Caco-2 (cell line): Measurements from ENCODE around the gene USP32. TPM values are rescaled to one million over a fixed set of nuclear protein-coding genes. Genes with fewer than 3 reads are reported as not detected.

Experiments used
- BruUV-seq: library from RNA; stranded (reverse); fragments of 400-500 nt; replicated peaks from 2 replicates; lab custom pipeline; 2021; lab: Mats Ljungman, UMichigan
- CTCF ChIA-PET: fragments of 300-600 bp; sonication (Branson Sonifier 250); formaldehyde crosslinking; loops from one replicate; lab custom pipeline; 2022; ENCODE audit warnings: antibody characterized with exemption; lab: Charles Lee
- POLR2A ChIA-PET: fragments of 300-600 bp; sonication (Branson Sonifier 250); formaldehyde crosslinking; loops from one replicate; lab custom pipeline; 2022; ENCODE audit warnings: antibody characterized with exemption; lab: Charles Lee
- DNase-seq, 2 experiments: peaks; one replicate each; pipeline versions ENCODE4 v3.0.0 to v3.0.0-alpha.2; 2020 to 2022
- H3K27me3 ChIP-seq: replicated peaks from 2 replicates; pipeline ENCODE4 v1.6.0; 2011; ENCODE audit warnings: low read length; ENCODE audit not compliant: control insufficient read depth, insufficient read depth
- H3K36me3 ChIP-seq: 2 replicates; pipeline ENCODE4 v1.5.1; 2011; ENCODE audit warnings: low read length; ENCODE audit not compliant: control insufficient read depth, insufficient read depth
- H3K4me1 ChIP-seq: fragments of 250-450 bp; sonication (Bioruptor Pico); 2 replicates; pipeline ENCODE4 v1.5.1; 2020; ENCODE audit warnings: mild to moderate bottlenecking
- H3K4me3 ChIP-seq: 2 replicates; pipeline ENCODE4 v1.5.1; 2011; ENCODE audit warnings: low read depth, mild to moderate bottlenecking, control low read depth, low read length
- H3K9me3 ChIP-seq: fragments of 250-450 bp; sonication (Bioruptor Pico); 2 replicates; pipeline ENCODE4 v1.5.1; 2020; ENCODE audit warnings: mild to moderate bottlenecking, moderate library complexity
- H3K27ac Mint-ChIP-seq: one replicate; pipeline ENCODE4 v1.8.0; 2022; ENCODE audit warnings: mixed read lengths; ENCODE audit not compliant: unreplicated experiment
- H3K27me3 Mint-ChIP-seq: one replicate; pipeline ENCODE4 v1.8.0; 2022; ENCODE audit warnings: mixed read lengths; ENCODE audit not compliant: insufficient read depth, unreplicated experiment
- H3K36me3 Mint-ChIP-seq: one replicate; pipeline ENCODE4 v1.8.0; 2022; ENCODE audit warnings: mild to moderate bottlenecking, mixed read lengths; ENCODE audit not compliant: insufficient read depth, unreplicated experiment
- H3K4me1 Mint-ChIP-seq: one replicate; pipeline ENCODE4 v1.8.0; 2022; ENCODE audit warnings: low read depth, mixed read lengths; ENCODE audit not compliant: unreplicated experiment
- H3K4me3 Mint-ChIP-seq: one replicate; pipeline ENCODE4 v1.8.0; 2022; ENCODE audit warnings: mild to moderate bottlenecking, moderate library complexity, mixed read lengths; ENCODE audit not compliant: unreplicated experiment
- H3K9me3 Mint-ChIP-seq: one replicate; pipeline ENCODE4 v1.8.0; 2022; ENCODE audit warnings: mixed read lengths; ENCODE audit not compliant: unreplicated experiment
- intact Hi-C: fragments of 100-400 bp; cut with micrococcal nuclease; formaldehyde crosslinking; loops from one replicate; pipeline ENCODE4 v1.10.0; 2022; ENCODE audit not compliant: unreplicated experiment
- total RNA-seq: library from RNA; stranded (reverse); gene quantifications from 2 replicates; pipeline ENCODE4 v1.2.3, GENCODE V29; 2022
- TF ChIP-seq, protein P1 (sequence below), 2 experiments: fragments of 200-600 bp in 1 of 2; IDR thresholded peaks; 1 replicate in 1 of 2; 2 replicates in 1 of 2; pipeline versions ENCODE4 v1.5.1 to v1.8.0; 2011 to 2022; ENCODE audit warnings: antibody characterized with exemption in 1 of 2, control low read depth in 1 of 2, inconsistent platforms in 1 of 2, low read depth in 1 of 2, low read length in 1 of 2, mild to moderate bottlenecking in 1 of 2, moderate library complexity in 1 of 2; ENCODE audit not compliant: insufficient read depth in 1 of 2, severe bottlenecking in 1 of 2, unreplicated experiment in 1 of 2

USP32 gene
- total RNA-seq, 1 experiment from 2014 or later = 53.3 TPM

DNA sequence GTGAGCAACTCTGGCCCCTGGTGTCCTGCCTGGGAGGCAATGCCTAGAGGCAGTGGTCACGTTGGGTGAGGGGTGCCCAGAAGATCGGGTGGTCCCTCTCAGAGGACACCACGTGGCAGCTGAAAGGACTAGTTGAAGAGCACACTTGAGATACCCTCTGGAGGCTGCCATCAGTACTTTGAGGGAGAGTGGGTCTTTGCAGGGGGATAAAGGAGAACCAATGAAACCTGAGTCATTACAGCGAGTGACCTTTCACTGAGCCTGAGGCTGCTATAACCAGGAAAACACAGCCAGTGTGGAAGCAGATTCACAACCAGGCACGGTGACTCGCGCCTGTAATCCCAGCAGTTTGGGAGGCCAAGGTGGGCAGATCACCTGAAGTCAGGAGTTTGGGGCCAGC lies 223.3 kb downstream of the USP32 start:
- TF ChIP-seq, protein P1, sequence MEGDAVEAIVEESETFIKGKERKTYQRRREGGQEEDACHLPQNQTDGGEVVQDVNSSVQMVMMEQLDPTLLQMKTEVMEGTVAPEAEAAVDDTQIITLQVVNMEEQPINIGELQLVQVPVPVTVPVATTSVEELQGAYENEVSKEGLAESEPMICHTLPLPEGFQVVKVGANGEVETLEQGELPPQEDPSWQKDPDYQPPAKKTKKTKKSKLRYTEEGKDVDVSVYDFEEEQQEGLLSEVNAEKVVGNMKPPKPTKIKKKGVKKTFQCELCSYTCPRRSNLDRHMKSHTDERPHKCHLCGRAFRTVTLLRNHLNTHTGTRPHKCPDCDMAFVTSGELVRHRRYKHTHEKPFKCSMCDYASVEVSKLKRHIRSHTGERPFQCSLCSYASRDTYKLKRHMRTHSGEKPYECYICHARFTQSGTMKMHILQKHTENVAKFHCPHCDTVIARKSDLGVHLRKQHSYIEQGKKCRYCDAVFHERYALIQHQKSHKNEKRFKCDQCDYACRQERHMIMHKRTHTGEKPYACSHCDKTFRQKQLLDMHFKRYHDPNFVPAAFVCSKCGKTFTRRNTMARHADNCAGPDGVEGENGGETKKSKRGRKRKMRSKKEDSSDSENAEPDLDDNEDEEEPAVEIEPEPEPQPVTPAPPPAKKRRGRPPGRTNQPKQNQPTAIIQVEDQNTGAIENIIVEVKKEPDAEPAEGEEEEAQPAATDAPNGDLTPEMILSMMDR (IDR thresholded peaks at IDR 0.05; ENCODE audit: insufficient read depth in 1 of 2, low read depth in 1 of 2, low read length in 1 of 2, severe bottlenecking in 1 of 2, unreplicated experiment in 1 of 2) = no peak
- Mint-ChIP-seq H3K4me3 (no peak overlapping the region), H3K4me1 (peaks cover 42% of the 10 kb centered on the region), H3K27me3 (no peaks in the 10 kb centered on the region), H3K27ac (no peak overlapping the region), H3K9me3 (no peaks in the 10 kb centered on the region), H3K36me3 (peaks cover 10% of the 10 kb centered on the region)
- Histone ChIP-seq H3K36me3 (no peaks in the 10 kb centered on the region; the same call in 1 of the 2 replicates), H3K4me1 (peaks cover 40% of the 10 kb centered on the region), H3K9me3 (no peaks in the 10 kb centered on the region), H3K27me3 (no peaks in the 10 kb centered on the region), H3K4me3 (no peak overlapping the region)
- no TSS peak for BruUV-seq
- ChIA-PET POLR2A (no interaction called here), CTCF (interaction anchor here (0.7 kb wide), 1 partner anchor 17 kb away, joined by 4 read pairs; no protein-coding TSS in a partner anchor)
- no peak for DNase-seq
- intact Hi-C loops = no loop called here

DNA sequence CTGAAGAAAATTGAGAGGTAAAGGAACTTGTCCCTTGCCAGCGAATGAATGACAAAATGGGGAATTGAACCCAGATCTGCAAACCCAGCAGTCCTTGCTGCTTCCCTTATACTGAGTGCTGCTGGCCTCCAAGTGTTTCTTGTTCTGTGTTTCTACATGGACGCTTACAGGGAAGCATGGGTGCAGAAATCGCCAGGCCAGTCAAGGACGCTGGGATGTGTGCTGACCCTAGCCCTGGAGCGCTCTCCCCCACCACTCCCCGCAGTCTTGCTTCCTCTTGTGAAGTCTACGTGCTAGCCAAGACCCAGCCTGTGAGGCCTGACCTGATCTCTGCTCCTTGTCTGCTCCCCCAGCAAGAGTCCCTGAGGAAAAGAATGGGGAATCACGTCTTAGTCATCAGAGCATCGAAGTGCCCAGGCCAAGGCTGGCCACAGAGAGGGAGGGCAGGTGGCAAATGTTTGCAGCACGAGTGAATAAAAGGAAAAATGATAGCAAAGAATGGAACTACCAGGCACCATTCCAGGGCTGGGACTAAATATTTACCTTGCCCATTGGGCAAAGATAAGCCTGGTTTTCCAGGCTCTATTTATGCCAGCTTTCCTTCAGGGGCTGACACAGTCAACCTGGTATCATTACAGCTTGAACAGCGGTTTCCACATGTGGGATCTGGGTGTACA lies 224.7 kb downstream of the USP32 start:
- peaks cover 5% of the 10 kb centered on the region for H3K36me3 Mint-ChIP-seq
- ChIA-PET POLR2A (no interaction called here), CTCF (interaction anchor here (1.0 kb wide), 1 partner anchor 25 kb away, joined by 6 read pairs; no protein-coding TSS in a partner anchor)
- H3K4me1 Mint-ChIP-seq = peaks cover 49% of the 10 kb centered on the region
- H3K4me1 ChIP-seq = peaks cover 46% of the 10 kb centered on the region
- H3K27me3 Mint-ChIP-seq = no peaks in the 10 kb centered on the region
- no peaks in the 10 kb centered on the region; the same call in 1 of the 2 replicates for H3K36me3 ChIP-seq
- intact Hi-C loops = loop anchor here (2.0 kb wide), 1 partner anchor 18 kb away; the partner anchor contains the start of gene CA4
- no TSS peak for BruUV-seq
- H3K4me3 Mint-ChIP-seq = no peak overlapping the region
- no peak overlapping the region for H3K27ac Mint-ChIP-seq
- H3K9me3 Mint-ChIP-seq = no peaks in the 10 kb centered on the region
- no peaks in the 10 kb centered on the region for H3K27me3 ChIP-seq
- no peak for DNase-seq
- H3K9me3 ChIP-seq = no peaks in the 10 kb centered on the region
- no peak overlapping the region for H3K4me3 ChIP-seq
- TF ChIP-seq, protein P1 (IDR thresholded peaks at IDR 0.05; ENCODE audit: insufficient read depth in 1 of 2, low read depth in 1 of 2, low read length in 1 of 2, severe bottlenecking in 1 of 2, unreplicated experiment in 1 of 2) = no peak

DNA sequence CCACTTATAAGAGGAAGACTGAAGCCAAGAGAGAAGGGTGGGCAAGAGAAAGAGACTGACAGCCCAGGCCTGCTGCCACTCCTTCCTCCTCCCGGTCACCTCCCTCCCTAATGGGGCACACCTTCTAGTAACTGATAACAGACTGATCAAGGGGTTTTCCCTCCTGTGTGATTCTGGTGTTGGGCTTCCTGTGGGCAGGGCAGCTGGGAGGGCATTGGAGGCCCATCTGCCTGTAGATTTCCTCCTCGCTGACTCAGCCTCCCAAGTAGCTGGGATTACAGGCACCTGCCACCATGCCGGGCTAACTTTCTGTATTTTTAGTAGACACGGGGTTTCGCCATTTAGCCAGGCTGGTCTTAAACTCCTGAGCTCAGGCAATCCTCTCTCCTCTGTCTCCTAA lies 226.0 kb downstream of the USP32 start:
- no peaks in the 10 kb centered on the region for H3K27me3 ChIP-seq
- Mint-ChIP-seq H3K27me3 (no peaks in the 10 kb centered on the region), H3K36me3 (no peaks in the 10 kb centered on the region), H3K27ac (no peak overlapping the region), H3K4me1 (peaks cover 49% of the 10 kb centered on the region), H3K9me3 (no peaks in the 10 kb centered on the region), H3K4me3 (no peak overlapping the region)
- no peak for DNase-seq
- H3K9me3 ChIP-seq = no peaks in the 10 kb centered on the region
- no peak overlapping the region for H3K4me3 ChIP-seq
- ChIA-PET POLR2A (no interaction called here), CTCF (no interaction called here)
- no TSS peak for BruUV-seq
- peaks cover 46% of the 10 kb centered on the region for H3K4me1 ChIP-seq
- TF ChIP-seq, protein P1 (IDR thresholded peaks at IDR 0.05; ENCODE audit: insufficient read depth in 1 of 2, low read depth in 1 of 2, low read length in 1 of 2, severe bottlenecking in 1 of 2, unreplicated experiment in 1 of 2) = no peak
- intact Hi-C loops = loop anchor here (2.0 kb wide), 1 partner anchor 17 kb away; the partner anchor contains the start of gene CA4
- no peaks in the 10 kb centered on the region for H3K36me3 ChIP-seq
